HG02840 (cell line): ENCODE measurements around the gene DENND1B.

Experiments used
- ATAC-seq: cut with Tn5 transposase; IDR thresholded peaks from one replicate; pipeline ENCODE4 v1.9.1; 2021; ENCODE audit warnings: mild to moderate bottlenecking, moderate library complexity, moderate number of reproducible peaks; ENCODE audit not compliant: unreplicated experiment, low FRiP score

Gene DENND1B

DNA sequence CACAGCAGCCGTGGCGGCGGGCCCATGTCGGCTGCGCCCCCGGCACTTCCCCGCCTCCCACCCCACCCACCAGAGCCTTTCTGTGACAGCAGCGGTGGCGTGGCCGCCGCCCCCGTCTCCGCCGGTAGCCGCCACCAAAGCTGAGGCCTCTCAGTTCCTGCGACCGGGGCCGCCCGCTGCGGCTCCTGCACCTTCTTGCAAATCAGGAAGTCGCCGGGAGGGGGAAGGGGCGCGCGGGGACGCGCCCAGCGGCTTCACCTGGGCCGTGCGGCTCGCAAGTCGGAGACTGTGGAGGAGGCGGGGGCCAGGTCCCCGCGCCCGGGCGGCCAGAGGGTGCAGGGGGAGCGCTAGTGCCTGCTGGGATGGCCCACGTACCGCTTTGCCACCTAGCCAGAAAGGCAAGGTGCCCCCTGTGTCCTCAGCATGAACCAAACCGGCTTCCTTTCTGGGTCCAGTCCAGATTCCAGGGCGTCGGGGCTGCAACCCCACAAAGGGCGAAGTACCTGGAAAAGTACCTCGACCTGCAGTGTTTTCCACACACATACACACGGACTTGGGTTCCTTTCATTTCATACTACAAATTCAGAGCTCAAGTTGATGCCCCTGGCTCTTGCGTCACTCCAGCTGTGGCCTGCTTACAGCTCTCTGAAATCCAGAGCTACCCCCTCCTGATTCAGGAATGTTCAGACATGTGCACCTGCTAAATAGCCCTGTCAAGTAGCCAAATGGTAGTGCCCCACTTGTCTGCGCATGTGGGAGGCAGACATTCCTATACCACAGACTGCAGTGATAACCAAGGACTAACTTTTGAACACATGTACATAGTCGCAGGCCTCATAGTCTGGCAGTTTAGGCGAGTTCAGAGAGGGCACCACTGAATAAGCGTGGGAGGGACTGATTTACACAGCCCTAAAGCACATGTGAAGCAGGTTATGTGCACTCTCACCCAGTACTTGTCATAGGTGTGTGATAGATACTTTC lies at the start of gene DENND1B:
DENND1B (minus strand) TSS at position 199 of the 981 bp plus-strand sequence. CDS start 325 bp downstream, outside the sequence.
- ATAC-seq, result peak; percentile 59

DNA sequence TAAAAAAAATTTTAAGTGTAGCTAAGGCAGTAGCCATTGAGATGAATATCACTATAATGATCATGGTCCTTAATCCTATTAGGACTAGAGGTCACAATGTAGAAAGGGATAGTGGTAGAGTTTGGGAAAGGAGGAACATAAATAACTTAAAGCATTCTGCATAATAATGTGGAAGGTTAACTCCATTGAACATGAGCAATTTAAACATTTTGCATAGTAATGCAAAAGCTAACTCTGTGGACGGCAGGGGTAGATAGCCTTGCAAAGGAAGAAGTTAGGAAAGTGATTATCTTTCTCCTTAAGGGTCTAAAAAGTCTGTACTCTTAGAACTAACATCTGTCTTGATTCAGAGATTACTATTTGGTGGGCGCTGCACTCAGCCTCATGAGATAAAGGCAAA lies 39.0 kb upstream of the DENND1B start:
- no peak for ATAC-seq

DNA sequence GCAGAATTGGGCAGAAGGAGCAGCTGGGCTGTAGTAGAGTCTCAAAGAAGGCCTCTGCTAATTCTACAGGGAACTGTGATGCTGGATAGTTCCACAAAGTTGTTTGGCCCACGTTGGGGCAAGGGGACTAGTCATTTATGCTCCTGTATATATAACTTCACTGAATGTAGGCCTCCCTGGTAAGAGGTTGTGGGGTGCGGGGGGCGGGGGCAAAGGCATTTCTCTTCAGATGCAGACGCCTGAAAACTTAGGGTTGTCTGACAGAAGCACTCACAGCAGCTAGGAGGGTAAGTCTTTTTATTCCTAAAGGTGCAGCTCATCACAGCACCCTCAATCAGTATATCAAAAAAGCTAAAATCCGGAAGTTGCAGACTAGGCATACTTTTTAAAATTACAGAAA lies 38.5 kb upstream of the DENND1B start:
- ATAC-seq, result no peak

DNA sequence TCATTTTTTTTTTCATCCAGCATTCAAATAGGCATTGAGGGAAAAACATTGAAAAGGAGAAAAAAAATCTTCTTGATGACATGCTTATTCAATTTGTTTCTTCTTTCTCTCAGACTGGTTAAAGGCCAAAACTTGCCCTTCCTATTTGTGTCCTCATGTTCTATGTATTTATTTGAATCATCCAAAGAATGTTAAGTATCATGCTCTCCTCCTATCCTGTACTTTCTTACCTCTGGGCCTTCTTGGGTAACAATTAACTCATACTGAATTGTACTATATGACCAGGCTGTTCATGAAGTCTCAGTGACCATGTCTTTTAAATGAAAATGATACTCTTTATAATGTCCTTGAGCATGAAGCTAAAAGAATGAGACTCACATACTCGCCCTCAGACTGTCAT lies 36.5 kb upstream of the DENND1B start:
- ATAC-seq, result no peak

DNA sequence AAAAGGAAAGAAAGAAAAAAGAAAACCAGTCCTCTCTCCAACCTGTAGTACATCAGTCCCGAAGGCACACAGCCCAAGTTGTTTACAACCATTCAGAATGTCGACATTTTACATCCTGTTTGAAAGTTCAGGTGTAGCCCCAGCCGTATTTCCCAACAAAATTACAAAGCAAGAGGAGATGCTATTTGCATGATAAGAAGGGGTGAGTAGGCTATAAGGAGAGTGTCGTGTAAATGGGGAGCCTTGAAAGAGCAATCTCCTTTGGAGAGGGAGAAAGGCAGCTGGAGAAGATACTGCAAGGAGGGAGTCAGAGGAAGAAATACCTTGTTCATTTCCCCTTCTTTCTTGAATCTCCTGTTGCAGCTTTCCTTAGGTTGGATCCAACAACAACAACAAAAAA lies 35.5 kb upstream of the DENND1B start:
- no peak for ATAC-seq

GRCh38 chr1:197808880-197809279 lies 33.6 kb upstream of the DENND1B start:
- no peak for ATAC-seq

GRCh38 chr1:197807739-197808453 lies 32.6 kb upstream of the DENND1B start:
- ATAC-seq, result no peak

DNA sequence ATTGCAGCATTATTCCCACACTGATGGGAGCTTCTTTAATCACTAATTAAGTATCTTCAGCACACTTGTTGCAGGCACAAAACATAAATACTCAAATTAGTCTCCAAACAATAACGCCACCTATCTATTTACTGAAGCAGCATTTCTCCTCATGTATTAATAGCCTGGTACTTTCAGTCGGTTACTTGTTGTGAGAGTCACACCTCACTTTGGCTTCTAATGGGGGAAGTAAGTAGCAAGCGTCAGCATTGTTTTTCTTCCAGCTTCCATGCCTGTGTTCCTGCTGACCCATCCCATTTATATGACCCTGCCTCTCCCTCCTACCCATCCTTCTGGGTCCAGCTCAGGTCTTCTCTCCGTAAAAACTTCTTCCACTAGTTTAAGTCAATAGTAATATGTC lies 31.9 kb upstream of the DENND1B start:
- ATAC-seq, result no peak

- no peak for ATAC-seq
These were observed 31.4 kb upstream of the DENND1B start for GRCh38 chr1:197806718-197807117.

- ATAC-seq, result no peak
These were observed 26.4 kb upstream of the DENND1B start for GRCh38 chr1:197801684-197802083.

- no peak for ATAC-seq
These were observed 25.8 kb upstream of the DENND1B start for GRCh38 chr1:197801111-197801482.

- ATAC-seq, result no peak
These were observed 25.3 kb upstream of the DENND1B start for GRCh38 chr1:197800379-197801110.

GRCh38 chr1:197799271-197799670 lies 24.0 kb upstream of the DENND1B start:
- ATAC-seq, result no peak

DNA sequence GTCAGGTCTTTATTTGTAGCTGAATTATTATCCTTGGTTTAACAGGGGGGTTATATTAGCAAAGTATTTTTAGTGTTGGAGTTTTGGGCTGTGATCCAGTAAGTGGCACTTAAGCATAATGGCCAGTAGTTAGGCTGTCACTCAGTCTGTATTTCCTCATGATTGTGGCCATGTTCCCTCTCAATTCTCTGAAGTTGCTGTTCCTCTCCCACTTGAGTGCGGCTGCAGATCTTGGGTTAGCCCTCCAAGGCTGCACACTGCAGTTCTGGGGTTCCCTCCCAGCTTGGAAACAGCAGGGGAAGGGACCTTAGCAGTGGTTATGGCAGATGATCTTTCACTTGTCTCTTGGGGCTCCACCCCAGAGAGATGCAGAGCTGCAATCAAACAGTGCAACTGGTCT lies 23.2 kb upstream of the DENND1B start:
- ATAC-seq, result no peak

DNA sequence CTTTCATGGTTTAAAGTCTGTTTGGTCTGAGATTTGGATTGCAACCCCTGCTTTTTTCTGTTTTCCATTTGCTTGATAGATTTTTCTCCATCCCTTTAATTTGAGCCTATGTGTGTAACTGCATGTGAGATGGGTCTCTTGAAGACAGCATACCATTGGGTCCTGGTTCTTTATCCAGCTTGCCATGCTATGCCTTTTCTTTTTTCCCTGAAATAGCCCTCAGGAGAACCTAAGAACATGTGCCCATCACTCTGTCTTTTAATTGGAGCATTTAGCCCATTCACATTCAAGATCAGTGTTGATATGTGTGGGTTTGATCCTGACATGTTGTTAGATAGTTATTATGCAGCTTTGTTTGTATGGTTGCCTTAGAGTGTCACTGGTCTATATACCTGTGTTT lies 21.7 kb upstream of the DENND1B start:
- ATAC-seq, result no peak

- ATAC-seq, result no peak
These were observed 13.8 kb upstream of the DENND1B start for GRCh38 chr1:197788741-197789739.

- no peak for ATAC-seq
These were observed 12.6 kb upstream of the DENND1B start for GRCh38 chr1:197787623-197788536.

- ATAC-seq, result no peak
These were observed 11.8 kb upstream of the DENND1B start for GRCh38 chr1:197787056-197787455.

DNA sequence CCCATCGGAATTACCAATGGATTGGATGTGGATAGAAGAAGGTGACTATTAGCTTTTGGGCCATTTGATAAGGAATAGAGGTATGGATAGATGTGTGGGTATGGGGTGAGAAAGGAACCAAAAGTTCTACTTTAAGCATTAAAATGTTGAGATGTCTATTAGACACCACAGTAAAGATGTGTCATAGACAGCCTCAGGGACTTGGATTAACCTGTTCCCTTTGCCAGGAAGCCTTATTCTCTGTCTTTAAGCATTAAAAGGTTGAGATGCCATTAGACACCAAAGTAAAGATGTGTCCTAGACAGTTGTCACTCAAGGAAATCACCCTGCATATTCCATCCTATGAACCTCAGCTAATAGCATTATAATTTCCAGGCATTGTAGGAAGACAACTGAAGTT lies 11.0 kb upstream of the DENND1B start:
- no peak for ATAC-seq
